Neural cell (in vitro differentiated cells): ENCODE results near the gene POLDIP3. TPM values are rescaled to one million over a fixed set of nuclear protein-coding genes. Genes with fewer than 3 reads are reported as not detected.

Experiments used
- H2AFZ ChIP-seq: fragments of 200-600, 300-800 bp; sonication (generic), shearing (Covaris generic); 2 replicates; pipeline ENCODE4 v1.6.0; 2014; ENCODE audit warnings: low read depth, mild to moderate bottlenecking, antibody characterized with exemption, low read length, moderate library complexity
- H3F3A ChIP-seq: fragments of 200-600 bp; shearing (Covaris generic); 2 replicates; pipeline ENCODE4 v1.6.1; 2016; ENCODE audit warnings: mild to moderate bottlenecking, moderate library complexity, mixed read lengths, antibody characterized with exemption, low read length; ENCODE audit not compliant: insufficient read depth, poor library complexity, severe bottlenecking
- H3K27ac ChIP-seq: fragments of 200-600, 300-800 bp; sonication (generic), shearing (Covaris generic); 2 replicates; pipeline ENCODE4 v1.5.1; 2014; ENCODE audit warnings: mild to moderate bottlenecking, low read length, moderate library complexity
- H3K27me3 ChIP-seq: fragments of 300-800, 200-600 bp; sonication (generic), shearing (Covaris generic); 2 replicates; pipeline ENCODE4 v1.6.0; 2014; ENCODE audit warnings: mild to moderate bottlenecking, low read depth, low read length, moderate library complexity; ENCODE audit not compliant: insufficient read depth
- H3K36me3 ChIP-seq: fragments of 300-800, 200-600 bp; sonication (generic), shearing (Covaris generic); 2 replicates; pipeline ENCODE4 v1.5.1; 2014; ENCODE audit warnings: mild to moderate bottlenecking, antibody characterized with exemption, low read length, moderate library complexity; ENCODE audit not compliant: insufficient read depth
- H3K4me2 ChIP-seq: fragments of 300-800, 200-600 bp; sonication (generic), shearing (Covaris generic); 2 replicates; pipeline ENCODE4 v1.6.0; 2014; ENCODE audit warnings: mild to moderate bottlenecking, low read length
- H3K4me3 ChIP-seq: fragments of 300-800, 200-600 bp; sonication (generic), shearing (Covaris generic); 2 replicates; pipeline ENCODE4 v1.5.1; 2014; ENCODE audit warnings: mild to moderate bottlenecking, low read length, moderate library complexity
- H3K79me2 ChIP-seq: fragments of 200-600 bp; shearing (Covaris generic); replicated peaks from 2 replicates; pipeline ENCODE4 v1.6.0; 2014; ENCODE audit warnings: mild to moderate bottlenecking, low read length, moderate library complexity; ENCODE audit not compliant: insufficient read depth
- H3K9ac ChIP-seq: fragments of 300-800, 200-600 bp; sonication (generic), shearing (Covaris generic); 2 replicates; pipeline ENCODE4 v1.6.1; 2016; ENCODE audit warnings: mild to moderate bottlenecking, low read length, mixed read lengths
- H3K9me2 ChIP-seq: fragments of 200-600 bp; shearing (Covaris generic); 2 replicates; pipeline ENCODE4 v1.6.1; 2016; ENCODE audit warnings: mild to moderate bottlenecking, low read length, mixed read lengths; ENCODE audit not compliant: insufficient read depth
- H3K9me3 ChIP-seq: fragments of 200-600, 300-800 bp; sonication (generic), shearing (Covaris generic); 2 replicates; pipeline ENCODE4 v1.6.1; 2016; ENCODE audit warnings: mild to moderate bottlenecking, mixed run types, low read length, moderate library complexity, mixed read lengths
- H4K20me1 ChIP-seq: fragments of 200-600 bp; shearing (Covaris generic); 2 replicates; pipeline ENCODE4 v1.6.1; 2016; ENCODE audit warnings: mild to moderate bottlenecking, mixed run types; ENCODE audit not compliant: insufficient read depth
- CTCF ChIP-seq: fragments of 450-650 bp; IDR thresholded peaks from 2 replicates; pipeline ENCODE4 v1.5.1; 2014; ENCODE audit warnings: antibody characterized with exemption, mild to moderate bottlenecking, moderate library complexity; ENCODE audit not compliant: poor library complexity, severe bottlenecking
- EP300 ChIP-seq: fragments of 450-650 bp; conservative IDR thresholded peaks from 2 replicates; pipeline ENCODE4 v1.6.1; 2014; ENCODE audit warnings: antibody characterized with exemption, mild to moderate bottlenecking, moderate library complexity; ENCODE audit not compliant: poor library complexity, severe bottlenecking
- EZH2 ChIP-seq: fragments of 200-600, 300-800 bp; shearing (Covaris generic), sonication (generic); IDR thresholded peaks from 2 replicates; pipeline ENCODE4 v1.6.1; 2014; ENCODE audit warnings: antibody characterized with exemption, low read length, borderline replicate concordance, mild to moderate bottlenecking; ENCODE audit not compliant: insufficient read depth, poor library complexity, severe bottlenecking
- MXI1 ChIP-seq: fragments of 450-650 bp; conservative IDR thresholded peaks from 2 replicates; pipeline ENCODE4 v1.6.1; 2014; ENCODE audit warnings: antibody characterized with exemption, mild to moderate bottlenecking; ENCODE audit not compliant: poor library complexity, severe bottlenecking
- POLR2AphosphoS5 ChIP-seq: IDR thresholded peaks from 2 replicates; pipeline ENCODE4 v1.6.1; 2012
- RAD21 ChIP-seq: fragments of 450-650 bp; conservative IDR thresholded peaks from 2 replicates; pipeline ENCODE4 v1.6.1; 2014; ENCODE audit warnings: antibody characterized with exemption, mild to moderate bottlenecking, moderate library complexity
- REST ChIP-seq: IDR thresholded peaks from 2 replicates; pipeline ENCODE4 v1.6.1; 2012; ENCODE audit warnings: borderline replicate concordance
- SMC3 ChIP-seq: fragments of 450-650 bp; conservative IDR thresholded peaks from 2 replicates; pipeline ENCODE4 v1.6.1; 2014; ENCODE audit warnings: antibody characterized with exemption, mild to moderate bottlenecking, moderate library complexity; ENCODE audit not compliant: poor library complexity
- TAF1 ChIP-seq: IDR thresholded peaks from 2 replicates; pipeline ENCODE4 v1.6.1; 2012; ENCODE audit warnings: low read depth
- polyA plus RNA-seq: library from polyadenylated mRNA; depleted of rRNA; stranded (reverse); fragments of >200 nt; gene quantifications from 2 replicates; pipeline ENCODE4 v1.2.3, GENCODE V29; 2014

Gene POLDIP3
- polyA plus RNA-seq, 1 donor from 2014 or later = 56.9 TPM

- no peaks in the 10 kb centered on the region for H3K27me3 ChIP-seq
- no peaks in the 10 kb centered on the region for H3K9me3 ChIP-seq
- no peak for TF ChIP-seq EP300
- TF ChIP-seq SMC3 = no peak
- TF ChIP-seq MXI1 = no peak
- TF ChIP-seq CTCF = no peak
- TF ChIP-seq EZH2 = no peak
- TF ChIP-seq RAD21 = no peak
- TF ChIP-seq POLR2AphosphoS5 = no peak
- TF ChIP-seq REST = no peak
- TF ChIP-seq TAF1 = no peak
- H3K9me2 ChIP-seq = no peaks in the 10 kb centered on the region
- H3F3A ChIP-seq = no peaks in the 10 kb centered on the region
- H3K4me2 ChIP-seq = no peak overlapping the region
- H3K36me3 ChIP-seq = peaks cover 7% of the 10 kb centered on the region
- no peaks in the 10 kb centered on the region for H4K20me1 ChIP-seq
- H3K9ac ChIP-seq = no peak overlapping the region
- H2AFZ ChIP-seq = no peak overlapping the region
- H3K4me3 ChIP-seq = no peak overlapping the region
- H3K27ac ChIP-seq = no peak overlapping the region
- peaks cover 5% of the 10 kb centered on the region for H3K79me2 ChIP-seq
Observed at GRCh38 chr22:42595434-42595833, 19.2 kb downstream of the POLDIP3 start.

DNA sequence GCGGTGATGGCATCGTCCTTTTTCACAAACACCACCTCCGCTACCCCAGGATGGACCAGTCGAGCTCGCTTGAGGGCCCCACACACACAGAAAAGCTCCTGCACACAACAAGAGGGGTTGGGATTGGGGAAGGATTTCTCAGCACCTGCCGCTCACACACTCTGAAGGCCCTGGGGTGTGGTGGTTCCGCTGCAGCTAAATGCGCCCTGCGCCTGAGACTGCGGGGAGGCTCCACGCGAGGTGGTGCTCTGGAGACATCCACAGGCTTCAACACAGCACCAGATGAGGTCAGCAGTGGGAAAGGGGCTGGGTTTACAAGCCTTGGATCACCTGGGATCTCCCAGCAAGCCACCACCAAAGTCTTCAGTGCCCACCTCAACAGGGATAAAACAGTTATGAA is 22.7 kb downstream of the POLDIP3 start:
- Histone ChIP-seq H3K9me3 (no peaks in the 10 kb centered on the region), H3K9ac (no peak overlapping the region), H3K9me2 (no peaks in the 10 kb centered on the region), H3F3A (no peaks in the 10 kb centered on the region), H2AFZ (no peak overlapping the region), H3K36me3 (peaks cover 7% of the 10 kb centered on the region), H3K27ac (no peak overlapping the region), H3K4me2 (no peak overlapping the region), H3K27me3 (no peaks in the 10 kb centered on the region), H4K20me1 (no peaks in the 10 kb centered on the region), H3K79me2 (no peaks in the 10 kb centered on the region), H3K4me3 (no peak overlapping the region)
- TF ChIP-seq CTCF (no peak), MXI1 (no peak), EP300 (no peak), POLR2AphosphoS5 (no peak), REST (no peak), TAF1 (no peak), EZH2 (no peak), SMC3 (no peak), RAD21 (no peak)
